ENCODE measurements around the gene NTSR2.

The NTSR2 gene

DNA sequence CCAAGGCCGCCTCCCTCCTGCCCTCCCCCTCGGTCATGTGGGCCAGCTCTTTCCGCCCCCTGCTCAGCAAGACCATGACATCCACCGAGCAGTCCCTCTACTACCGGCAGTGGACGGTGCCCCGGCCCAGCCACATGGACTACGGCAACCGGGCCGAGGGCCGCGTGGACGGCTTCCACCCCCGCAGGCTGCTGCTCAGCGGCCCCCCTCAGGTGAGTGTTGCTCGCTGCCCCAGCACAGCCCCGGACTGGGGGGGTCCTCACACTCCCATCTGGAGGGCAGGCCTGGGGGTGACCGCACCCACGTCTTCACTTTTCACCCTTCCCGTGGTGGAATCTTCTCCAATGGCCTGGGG lies 51.3 kb downstream of the NTSR2 start:
- no peak for DNase-seq

DNA sequence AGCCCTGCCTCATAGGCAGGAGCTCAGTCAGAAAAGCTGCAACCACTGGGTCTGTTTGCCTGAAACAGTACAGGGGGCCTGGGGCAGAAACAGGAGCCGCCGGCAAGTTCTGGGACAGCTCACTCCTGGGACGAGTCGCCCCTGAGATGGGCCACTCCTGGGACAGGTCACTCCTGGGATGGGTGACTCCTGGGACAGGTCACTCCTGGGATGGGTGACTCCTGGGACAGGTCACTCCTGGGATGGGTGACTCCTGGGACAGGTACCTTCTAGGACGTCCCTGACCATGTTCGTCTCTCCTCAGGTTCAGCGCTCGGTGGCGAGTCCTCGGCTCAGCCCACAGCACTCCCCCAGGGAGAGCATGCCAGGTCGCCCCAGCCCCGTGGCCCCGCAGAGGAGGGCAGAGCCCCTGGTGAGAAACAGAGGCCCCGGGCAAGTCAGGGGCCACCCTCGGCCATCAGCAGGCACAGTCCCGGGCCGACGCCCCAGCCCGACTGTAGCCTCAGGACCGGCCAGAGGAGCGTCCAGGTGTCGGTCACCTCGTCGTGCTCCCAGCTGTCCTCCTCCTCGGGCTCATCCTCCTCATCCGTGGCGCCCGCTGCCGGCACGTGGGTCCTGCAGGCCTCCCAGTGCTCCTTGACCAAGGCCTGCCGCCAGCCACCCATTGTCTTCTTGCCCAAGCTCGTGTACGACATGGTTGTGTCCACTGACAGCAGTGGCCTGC lies 51.8 kb downstream of the NTSR2 start:
- DNase-seq: no peak

DNA sequence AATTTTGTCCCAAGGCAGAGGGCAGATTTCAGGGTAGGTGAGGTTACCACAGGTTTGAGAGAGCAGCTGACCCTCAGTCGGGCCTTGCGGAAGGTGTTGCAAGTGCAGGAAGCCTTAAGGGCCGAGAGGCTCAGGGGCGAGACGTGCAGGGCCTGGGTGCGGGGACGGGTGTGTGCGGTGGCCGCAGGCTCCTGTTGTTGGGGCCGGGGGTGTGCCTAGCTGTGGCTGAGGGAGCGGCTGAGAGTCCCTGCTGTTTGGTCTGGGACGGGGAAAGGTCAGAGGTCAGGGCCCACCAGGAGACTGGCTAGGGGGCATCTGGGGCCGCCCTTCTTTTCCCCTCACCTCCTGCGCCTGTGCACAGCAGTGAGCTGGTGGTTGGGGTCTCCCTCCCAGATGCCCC lies 52.5 kb downstream of the NTSR2 start:
- DNase-seq: no peak

DNA sequence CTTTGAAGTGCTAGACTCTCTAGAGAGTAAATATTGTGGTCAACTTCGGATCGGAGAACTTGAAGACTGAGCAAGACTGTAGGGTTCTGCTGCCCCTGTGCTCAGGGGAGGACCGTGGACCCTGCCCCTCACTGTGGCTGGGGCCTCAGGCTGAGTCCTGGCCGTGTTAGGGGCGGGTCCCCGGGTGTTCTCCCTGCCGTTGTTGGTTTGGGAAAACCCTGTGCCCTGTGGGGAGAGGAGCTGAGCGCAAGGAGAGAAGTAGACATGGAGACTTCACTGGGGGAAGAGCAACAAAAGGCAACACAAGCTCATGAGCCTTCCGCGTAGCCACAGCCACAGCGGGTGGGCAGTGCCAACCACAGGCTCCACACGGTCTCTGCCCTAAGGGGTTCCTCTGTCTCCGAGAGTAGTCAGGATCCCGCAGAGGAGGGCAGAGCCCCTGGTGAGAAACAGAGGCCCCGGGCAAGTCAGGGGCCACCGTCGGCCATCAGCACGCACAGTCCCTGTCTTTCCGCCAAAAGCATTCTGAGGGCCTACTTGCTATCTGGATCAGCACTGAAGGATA lies 53.1 kb downstream of the NTSR2 start:
- no peak for DNase-seq

DNA sequence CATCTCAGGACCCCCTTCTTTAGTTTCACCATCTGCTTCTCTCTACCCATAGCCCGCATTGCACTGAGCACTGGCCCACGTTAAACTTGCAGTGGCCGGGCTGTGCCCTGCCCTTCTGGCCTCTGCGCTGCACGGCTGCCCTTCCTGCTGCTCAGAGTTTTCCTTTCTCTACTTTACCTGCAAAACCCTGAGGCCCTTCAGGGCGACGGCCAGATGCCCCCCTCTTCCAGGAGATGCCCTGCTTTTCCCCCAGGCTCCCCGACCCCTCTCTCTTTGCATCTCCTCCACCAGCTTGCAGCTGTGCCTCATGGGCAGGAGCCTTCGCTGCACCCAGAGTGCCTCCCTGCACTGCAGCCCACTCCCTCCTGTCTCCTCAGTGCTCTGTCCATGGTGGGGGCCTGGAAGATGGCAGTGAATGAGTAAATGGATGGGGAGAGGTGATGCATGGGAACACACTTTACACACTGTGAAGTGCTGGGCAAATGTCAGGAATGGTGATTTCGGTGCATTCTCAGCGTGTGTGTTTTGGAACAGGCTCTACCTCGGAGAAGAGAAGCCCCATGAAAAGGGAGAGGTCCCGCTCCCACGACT lies 53.8 kb downstream of the NTSR2 start:
- no peak for DNase-seq

DNA sequence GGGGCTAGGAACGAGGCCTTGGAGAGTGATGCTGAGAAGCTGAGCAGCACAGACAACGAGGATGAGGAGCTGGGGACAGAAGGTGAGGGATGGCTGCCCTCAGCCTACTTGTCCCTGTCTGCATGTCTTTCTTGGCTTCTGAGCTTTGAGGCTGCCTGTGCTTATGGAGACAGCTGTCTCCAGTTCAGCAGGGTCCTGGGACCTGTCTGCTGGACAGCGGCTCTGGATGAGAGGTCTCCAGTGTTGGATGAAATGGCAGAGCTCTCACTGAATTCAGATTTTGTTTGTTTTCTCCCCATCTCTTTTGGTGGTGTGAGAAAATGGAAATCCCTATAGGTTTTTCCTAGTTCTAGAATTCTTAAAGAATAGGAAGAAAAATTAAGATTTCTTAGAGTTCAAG lies 54.8 kb downstream of the NTSR2 start:
- no peak for DNase-seq

DNA sequence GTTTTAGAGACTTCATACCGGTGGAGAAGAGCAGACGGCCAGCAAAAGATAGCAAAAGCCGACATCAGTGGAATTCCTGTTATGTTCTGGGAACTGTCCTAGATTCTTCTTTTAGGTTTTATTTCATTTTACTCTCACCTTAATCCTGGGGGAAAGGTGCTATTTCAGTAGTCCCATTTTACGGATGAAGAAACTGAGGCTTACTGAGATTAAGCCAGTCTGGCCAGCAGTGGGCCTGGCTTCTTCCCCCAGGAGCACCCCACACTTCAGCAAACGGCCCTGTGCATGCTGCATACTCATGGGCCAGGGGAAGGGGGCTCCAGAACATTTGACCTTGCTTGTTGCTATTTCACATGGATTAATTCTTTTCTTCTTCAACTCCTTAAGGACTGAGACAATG lies 56.7 kb downstream of the NTSR2 start:
- DNase-seq: no peak

DNA sequence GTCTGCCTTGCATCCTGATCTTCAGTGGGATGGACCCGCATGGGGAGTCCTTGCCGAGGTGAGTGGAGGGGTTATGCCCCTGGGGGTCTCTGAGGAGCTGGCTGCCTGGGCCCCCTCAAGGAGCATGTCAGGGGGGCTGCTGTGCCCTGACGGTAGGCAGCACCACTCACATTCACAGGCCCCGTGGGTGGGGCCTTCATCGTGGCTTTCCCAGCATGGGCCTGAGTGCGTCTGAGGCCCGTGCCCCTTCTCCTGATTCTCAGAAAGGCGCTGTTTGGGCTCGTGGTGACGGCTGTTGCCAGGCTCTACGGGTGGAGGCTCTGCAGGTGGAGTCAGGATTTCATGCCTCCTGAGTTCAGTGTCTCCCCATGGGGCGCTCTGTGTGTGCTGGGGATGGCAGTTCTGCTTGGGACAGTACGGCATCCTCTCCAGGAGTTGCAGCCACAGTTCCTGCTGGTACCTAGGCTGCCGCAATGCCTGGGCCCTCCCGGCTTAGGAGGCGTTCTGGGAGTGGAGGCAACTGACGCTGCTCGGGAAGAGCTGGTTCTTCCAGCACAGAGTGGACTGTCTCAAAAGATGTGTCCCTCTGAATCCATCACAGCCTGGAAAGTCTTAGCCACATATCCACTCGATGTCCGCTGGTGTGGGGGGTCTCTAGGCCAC lies 57.3 kb downstream of the NTSR2 start:
- no peak for DNase-seq

DNA sequence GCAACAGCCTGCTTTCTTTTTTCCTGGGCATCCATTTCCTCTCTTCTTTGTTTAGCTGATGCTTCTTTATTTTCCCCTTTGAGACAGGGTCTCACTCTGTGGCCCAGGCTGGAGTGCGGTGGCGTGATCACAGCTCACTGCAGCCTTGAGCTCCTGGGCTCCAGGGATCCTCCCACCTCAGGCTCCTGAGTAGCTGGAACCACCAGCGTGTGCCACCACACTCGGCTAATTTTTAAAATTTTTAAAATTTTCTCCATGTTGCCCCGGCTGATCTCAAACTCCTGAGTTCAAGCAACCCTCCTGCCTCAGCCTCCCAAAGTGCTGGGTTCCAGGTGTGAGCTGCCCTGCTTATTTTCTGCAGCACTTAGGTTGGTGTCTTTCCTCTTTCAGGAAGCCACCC lies 58.7 kb downstream of the NTSR2 start:
- DNase-seq: no peak

DNA sequence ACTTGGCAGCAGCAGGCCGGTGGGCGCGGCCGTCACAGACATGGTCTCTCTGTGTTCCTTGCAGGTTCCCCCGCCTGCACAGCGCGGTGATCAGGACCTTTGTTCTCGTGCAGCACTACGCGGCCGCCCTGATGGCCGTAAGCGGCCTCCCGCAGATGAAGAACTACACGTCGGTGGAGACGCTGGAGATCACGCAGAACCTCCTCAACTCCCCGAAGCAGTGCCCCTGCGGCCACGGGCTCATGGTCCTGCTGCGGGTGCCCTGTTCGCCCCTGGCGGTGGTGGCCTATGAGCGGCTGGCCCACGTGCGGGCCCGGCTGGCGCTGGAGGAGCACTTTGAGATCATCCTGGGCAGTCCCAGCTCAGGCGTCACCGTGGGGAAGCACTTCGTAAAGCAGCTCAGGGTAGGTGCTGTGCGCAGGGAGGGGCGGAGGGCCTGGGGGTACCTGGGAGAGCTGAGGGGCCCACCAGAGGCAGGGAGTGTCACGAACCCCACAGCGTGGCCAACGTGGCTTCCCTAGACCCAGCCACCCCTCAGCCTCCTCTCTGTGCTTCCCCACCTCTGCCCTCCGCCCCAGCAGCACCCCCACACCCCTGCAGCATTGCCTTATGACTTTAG lies 59.3 kb downstream of the NTSR2 start:
- no peak for DNase-seq
